Forelimb muscle (tissue), 1 donor: ENCODE data around the gene IMP4. TPM values are rescaled to one million over a fixed set of nuclear protein-coding genes. Genes with fewer than 3 reads are reported as not detected.

Source experiments
- DNase-seq: peaks from one replicate; pipeline ENCODE4 v3.0.0-alpha.2; 2013; ENCODE audit warnings: low read depth
- polyA plus RNA-seq: library from polyadenylated mRNA; unstranded; fragments of 120-200 nt; gene quantifications from one replicate; pipeline ENCODE4 v1.2.1, GENCODE V29; 2013; ENCODE audit not compliant: insufficient read length

IMP4 gene
- polyA plus RNA-seq, 1 donor: 39.8 TPM

DNA sequence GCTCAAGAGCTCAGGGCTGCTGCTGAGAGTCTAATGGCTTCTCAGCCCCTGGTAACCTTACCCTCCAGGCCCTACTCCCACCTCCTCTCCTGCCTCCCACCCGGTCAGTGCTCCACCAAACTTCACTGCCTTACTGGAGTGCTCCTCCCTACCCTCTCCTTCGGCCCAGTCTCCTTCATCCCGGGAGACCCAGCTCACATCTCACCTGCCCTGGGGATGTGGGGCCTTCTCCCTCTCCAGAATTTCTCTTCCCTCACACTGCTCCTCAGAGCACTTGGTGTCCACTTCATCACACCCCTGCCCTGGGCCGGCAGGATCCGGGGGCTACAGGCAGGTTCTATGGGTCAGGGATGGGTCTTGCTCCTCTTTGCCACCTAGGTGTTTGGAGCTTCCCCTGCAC is 34.8 kb downstream of the IMP4 start:
- DNase-seq: no peak

DNA sequence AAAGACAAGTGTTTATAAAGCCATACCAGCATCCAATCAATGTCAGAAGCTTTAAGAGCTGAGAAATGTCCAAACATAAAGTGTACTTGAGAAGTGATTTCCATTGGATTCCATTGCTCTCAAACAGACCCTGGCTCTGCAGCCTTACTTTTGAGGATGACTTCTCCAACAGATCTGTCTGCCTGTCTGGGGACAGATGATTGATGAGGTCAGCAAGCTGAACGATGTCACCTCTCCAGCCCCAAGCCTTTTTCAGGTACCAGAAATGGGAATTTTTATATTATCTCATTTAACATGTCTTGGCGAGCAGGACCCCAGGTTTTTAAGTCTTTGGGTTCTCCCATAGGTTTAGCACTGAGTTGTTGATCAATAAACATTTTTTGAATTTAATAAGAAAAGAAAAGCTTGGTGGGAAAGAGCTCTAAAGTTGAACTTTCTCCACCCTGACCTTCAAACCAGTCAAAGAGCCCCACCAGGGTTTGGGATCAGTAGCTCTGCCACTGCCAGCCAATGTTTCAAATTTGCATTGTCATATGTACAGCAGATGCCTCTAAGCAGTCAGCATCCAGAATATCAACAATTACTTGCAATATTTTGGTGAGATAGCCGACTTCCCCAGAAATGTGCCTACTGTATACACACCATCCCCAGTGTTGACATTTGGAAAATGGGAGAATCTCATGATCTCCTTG is 35.7 kb downstream of the IMP4 start:
- DNase-seq: no peak

DNA sequence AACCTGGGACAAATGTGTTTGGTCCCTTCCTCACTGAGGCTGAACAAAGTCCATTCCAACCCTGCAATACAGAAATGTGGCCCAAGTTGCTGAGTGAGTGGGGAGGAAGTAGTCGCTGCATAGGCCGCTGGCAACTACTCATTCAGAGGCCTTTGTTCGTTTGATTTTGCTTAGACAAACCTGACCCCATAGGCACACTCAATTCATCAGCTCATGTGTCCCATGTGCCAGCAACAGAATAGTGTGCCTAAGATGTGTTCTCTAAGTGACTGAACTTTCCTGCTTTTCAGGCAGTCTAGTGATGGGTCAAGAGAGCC is 36.2 kb downstream of the IMP4 start:
- no peak for DNase-seq

DNA sequence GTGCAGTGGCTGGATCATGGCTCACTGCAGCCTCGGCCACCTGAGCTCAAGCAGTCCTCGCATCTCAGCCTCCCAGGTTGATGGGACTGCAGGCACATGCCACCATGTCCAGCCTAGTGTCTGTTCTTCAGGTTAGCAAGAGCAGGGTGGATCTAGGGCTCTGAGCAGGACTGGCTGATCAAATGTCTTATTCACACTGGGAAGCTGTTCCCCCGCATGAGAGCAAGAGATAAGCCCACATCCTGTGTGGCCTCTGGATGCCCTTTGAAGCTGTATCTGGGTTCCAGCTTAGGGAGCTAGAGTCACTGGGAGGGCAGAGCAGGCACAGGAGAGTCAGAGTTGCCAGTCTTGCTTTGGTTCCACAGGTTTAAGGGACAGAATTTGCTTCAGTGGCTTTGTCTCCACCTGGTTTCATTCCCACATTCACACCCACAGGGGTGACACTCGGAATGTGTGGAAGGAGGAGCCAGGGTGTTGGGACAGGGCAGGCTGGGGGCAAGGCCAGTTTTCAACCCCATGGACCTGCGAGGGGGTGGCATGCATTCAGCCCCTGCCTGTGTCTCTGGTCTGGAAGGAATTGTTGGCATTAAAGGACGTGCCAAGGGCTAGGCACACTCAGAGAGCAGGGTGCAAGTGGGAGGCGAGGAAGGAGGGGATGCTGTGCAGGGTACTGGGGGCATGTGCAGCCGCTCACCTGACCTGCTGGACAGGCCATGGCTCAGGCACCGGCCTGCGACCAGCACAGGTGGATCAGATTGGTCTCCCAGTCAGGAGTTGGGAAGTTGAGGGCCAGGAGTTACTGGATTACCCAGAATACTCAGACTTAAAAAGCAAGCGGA is 37.6 kb downstream of the IMP4 start:
- no peak for DNase-seq

- no peak for DNase-seq
These were observed 38.4 kb downstream of the IMP4 start for GRCh38 chr2:130381145-130381544.

GRCh38 chr2:130381619-130382018 is 38.9 kb downstream of the IMP4 start:
- DNase-seq: no peak

GRCh38 chr2:130382313-130382917 is 39.7 kb downstream of the IMP4 start:
- no peak for DNase-seq

DNA sequence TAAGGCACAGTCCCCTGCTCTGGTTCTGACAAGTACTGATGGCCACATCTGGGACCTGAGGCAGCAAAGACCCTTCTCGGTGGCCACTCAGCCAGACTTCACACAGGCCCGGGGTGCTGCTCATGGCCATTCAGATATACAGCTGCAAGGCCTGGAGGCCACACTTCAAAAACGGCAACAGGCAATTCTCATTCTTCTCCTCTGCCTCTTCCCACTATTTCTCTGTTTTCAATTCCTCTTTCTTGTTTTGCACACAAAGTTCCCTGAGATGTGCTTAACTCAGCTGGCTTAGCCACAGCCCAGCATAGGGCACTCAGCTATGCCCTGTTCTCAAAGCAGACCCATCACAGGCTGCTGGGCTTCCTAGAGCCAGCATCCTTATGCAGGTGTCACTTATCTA is 43.0 kb downstream of the IMP4 start:
- DNase-seq: no peak

DNA sequence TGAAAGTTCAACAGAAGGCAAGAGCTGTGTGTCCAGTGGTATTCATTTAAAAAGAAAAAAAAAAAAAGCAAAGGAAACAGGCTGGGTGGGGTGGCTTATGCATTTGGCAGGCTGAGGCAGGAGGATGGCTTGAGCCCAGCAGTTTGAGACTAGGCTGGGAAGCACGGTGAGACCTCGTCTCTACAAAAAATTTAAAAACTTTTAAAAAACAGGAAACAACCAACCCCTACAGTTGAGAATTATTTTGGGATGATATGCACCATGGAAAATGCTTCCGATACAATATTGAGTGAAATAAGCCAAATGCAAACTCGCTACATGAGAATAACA is 44.3 kb downstream of the IMP4 start:
- DNase-seq: no peak

DNA sequence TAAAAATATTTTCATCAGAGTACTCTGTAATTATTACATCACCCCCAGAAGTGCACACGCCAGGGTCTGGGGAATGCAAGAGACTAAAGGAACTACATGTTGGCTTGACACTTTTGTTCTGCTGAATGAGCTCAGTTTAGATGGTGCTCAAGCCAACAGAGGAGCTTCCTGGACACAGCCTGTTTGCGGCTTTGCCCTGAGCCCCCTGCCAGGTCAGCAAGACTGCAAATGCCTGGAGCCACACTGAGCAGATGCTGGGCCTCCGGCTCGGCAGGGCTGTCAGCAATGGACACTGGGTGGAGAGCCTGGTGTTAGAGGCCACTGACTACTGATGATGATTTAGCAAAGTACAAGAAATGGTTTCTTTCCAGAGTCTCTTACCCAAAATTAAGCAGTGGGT is 45.1 kb downstream of the IMP4 start:
- DNase-seq: no peak

GRCh38 chr2:130388221-130388907 is 45.7 kb downstream of the IMP4 start:
- no peak for DNase-seq

DNA sequence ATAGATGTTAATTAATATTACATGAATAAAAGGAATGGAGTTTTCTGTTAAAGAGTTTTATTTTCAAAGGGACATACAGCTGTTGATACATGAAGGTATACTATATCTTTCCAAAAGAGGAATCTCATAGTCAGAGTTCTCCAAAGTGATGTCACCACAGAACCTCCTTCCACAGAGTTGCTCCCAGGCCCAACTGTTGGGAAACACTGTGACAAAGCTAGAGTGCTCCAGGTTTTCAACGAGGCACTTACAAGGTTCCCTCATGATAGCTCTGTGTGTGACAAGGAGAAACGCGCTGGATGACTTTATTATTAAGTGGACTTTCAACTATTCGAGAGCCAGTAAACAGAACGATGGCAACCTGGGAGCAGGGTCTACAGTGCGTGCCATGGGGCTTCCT is 46.7 kb downstream of the IMP4 start:
- DNase-seq: no peak

- no peak for DNase-seq
These were observed 47.1 kb downstream of the IMP4 start for GRCh38 chr2:130389783-130390182.

DNA sequence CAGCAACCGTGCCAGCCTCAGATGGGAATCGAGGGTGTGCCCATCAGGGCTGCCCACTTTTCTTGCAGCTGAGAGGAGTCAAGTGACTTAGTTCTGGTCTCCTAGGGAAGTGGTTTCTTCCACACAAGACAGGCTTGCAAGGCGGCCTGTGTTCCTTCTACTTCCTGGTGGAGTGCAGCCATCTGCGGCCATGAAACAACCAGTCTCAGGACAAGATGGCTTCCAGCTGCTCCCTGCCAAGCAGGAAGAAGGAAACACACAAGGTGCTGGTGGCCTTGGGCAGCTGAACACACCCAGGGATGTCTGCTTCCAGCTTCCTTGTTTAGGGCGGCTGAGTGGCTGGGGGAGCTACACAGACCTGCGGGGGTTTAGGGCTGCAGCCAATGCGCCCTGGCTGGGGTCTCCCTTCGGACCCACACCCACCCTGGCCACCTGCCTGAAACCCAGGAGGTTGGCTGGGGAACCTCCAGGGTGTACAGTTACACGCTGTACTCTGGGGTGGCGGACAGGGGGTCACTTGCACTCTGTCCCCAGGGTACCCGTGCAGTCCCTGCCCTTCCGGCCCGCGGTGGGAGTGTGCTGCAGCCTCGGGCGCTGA is 47.9 kb downstream of the IMP4 start:
- no peak for DNase-seq

DNA sequence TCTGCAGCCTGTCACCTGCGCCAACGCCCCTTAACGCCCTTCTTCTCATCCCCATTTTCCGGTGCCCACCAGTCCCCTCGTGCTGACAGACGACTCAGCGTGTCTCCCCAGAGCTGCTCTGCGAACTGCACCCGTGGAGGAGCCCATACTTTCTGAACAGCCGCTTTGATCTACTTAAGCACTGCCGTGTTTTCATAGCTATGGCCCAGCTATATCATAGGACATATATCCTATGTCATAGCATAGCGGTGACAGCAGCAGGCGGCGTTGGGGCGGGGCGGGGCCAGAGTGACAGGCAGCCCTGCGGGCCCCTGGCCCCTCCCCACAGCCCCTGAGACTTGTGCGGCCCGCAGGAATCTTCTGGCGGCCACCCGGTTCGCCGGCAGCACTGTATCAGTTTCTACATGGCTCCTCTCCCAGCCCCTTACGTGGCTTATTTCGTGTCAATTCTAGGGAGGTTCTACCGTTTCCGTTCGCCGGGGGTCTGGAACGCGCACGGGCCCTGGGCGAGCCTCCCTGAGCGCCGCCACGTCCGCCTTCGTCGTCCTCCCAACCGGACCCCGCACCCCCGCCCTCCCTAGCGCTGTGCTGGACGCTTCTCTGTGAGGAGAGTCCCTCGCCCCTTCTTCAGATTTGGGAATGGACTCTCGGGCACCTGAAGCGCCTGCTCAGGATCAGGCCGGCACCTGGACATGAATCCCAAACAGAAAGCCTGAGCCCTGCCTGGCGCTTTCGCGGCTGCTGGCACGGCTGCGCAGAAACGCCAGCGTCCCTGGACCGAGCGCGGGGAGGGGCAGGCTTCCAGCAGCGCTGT is 48.6 kb downstream of the IMP4 start:
- no peak for DNase-seq

DNA sequence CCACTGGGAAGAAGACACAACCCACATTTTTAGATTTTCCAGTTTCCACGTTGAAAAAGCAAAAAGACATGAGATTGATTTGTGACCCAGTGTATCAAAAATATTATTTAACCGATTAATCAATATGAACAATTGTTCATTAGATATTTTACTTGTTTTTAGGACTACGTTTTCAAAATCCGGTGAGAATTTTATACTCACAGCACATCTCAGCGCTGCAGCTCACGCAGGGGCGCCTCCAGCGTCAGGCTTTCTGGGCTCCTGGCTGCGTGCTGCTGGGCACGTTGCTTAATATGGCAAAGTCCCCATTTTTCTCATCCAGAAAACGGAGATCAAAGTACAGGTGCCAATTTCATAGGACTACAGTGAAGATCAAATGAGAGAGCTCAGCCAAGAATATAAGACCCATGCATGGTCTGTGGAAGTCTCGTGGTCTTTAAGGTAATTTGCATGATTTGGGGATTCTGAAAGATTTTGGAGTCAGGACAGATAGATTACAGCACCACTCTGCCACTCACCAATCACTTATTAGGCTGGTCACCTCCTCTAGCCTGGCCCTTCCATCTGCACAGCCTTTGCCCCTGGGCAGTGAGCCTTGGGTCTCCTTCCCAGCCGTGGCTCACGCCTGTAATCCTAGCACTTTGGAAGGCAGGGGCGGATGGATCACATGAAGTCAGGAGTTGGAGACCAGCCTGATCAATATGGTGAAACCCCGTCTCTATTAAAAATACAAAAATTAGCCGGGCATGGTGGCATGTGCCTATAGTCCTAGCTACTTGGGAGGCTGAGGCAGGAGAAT is 49.4 kb downstream of the IMP4 start:
- no peak for DNase-seq

GRCh38 chr2:130393318-130393910 is 50.7 kb downstream of the IMP4 start:
- no peak for DNase-seq
